BE2C (cell line): ENCODE results near the gene CADM2.
"Not testable (repeated sequence)": the region's sequence is repeated elsewhere in the genome, so short reads cannot be mapped to it uniquely, and the experiment has no call there.

Source experiments
- DNase-seq: peaks from one replicate; pipeline ENCODE4 v3.0.0-alpha.2; 2020
- H3K27me3 ChIP-seq: fragments of 250-450 bp; sonication (Bioruptor Pico); 2 replicates; pipeline ENCODE4 v1.5.1; 2020; ENCODE audit warnings: mild to moderate bottlenecking
- H3K36me3 ChIP-seq: fragments of 250-450 bp; sonication (Bioruptor Pico); 2 replicates; pipeline ENCODE4 v1.5.1; 2020; ENCODE audit warnings: mild to moderate bottlenecking
- H3K4me1 ChIP-seq: fragments of 250-450 bp; sonication (Bioruptor Pico); 2 replicates; pipeline ENCODE4 v1.5.1; 2020
- H3K4me3 ChIP-seq: 2 replicates; pipeline ENCODE4 v1.5.1; 2011; ENCODE audit warnings: low read depth, low read length
- H3K9me3 ChIP-seq: fragments of 250-450 bp; sonication (Bioruptor Pico); 2 replicates; pipeline ENCODE4 v1.5.1; 2020
- TF ChIP-seq, protein P1 (sequence below): IDR thresholded peaks from 2 replicates; pipeline ENCODE4 v1.5.1; 2012; ENCODE audit warnings: mild to moderate bottlenecking, low read depth, low read length

Gene CADM2

DNA sequence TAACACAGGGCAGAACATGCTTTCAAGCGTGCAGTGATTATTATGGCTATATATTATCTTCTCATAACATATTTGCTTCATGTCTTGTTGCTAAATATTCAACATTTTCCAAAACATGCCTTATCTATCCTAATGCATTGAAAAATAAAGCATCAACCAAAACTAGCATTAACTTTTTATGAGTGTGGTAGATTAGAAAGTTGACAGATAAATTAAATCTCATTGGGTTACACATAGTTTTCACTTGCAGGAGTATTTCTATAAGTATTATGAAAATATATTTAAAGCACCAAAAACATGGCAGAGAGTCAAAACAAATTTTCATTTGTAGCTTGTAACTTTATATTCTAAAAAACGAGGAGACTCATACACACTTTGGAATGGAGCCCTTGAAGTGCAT lies 141.5 kb downstream of the CADM2 start:
- no peak for DNase-seq
- Histone ChIP-seq H3K36me3 (no peaks in the 10 kb centered on the region), H3K9me3 (0 out of 2 replicates have a peak, but pooled peaks cover 3% of the 10 kb centered on the region), H3K4me3 (no peak overlapping the region), H3K4me1 (peaks cover 6% of the 10 kb centered on the region), H3K27me3 (no peaks in the 10 kb centered on the region)
- TF ChIP-seq, protein P1, sequence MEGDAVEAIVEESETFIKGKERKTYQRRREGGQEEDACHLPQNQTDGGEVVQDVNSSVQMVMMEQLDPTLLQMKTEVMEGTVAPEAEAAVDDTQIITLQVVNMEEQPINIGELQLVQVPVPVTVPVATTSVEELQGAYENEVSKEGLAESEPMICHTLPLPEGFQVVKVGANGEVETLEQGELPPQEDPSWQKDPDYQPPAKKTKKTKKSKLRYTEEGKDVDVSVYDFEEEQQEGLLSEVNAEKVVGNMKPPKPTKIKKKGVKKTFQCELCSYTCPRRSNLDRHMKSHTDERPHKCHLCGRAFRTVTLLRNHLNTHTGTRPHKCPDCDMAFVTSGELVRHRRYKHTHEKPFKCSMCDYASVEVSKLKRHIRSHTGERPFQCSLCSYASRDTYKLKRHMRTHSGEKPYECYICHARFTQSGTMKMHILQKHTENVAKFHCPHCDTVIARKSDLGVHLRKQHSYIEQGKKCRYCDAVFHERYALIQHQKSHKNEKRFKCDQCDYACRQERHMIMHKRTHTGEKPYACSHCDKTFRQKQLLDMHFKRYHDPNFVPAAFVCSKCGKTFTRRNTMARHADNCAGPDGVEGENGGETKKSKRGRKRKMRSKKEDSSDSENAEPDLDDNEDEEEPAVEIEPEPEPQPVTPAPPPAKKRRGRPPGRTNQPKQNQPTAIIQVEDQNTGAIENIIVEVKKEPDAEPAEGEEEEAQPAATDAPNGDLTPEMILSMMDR = no peak

DNA sequence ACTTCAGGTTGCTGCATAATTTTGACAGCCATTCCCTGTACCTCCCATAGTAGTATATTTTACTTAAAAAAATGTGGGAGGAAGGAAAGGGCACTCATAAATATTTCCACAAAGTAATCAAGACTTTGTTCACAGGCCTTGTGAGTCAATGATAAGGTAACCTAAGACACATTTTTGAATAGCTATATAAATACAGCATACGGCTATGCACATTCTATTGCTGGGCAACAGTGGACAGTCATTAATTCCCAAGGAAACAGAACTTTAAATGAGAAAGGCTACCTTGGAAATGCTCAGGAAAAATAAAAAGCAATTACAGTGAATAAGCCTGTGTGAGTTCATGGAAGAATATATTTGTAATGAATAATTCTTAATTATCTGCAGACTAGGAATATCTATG lies 144.0 kb downstream of the CADM2 start:
- Histone ChIP-seq H3K4me1 (peaks cover 6% of the 10 kb centered on the region), H3K4me3 (no peak overlapping the region)

DNA sequence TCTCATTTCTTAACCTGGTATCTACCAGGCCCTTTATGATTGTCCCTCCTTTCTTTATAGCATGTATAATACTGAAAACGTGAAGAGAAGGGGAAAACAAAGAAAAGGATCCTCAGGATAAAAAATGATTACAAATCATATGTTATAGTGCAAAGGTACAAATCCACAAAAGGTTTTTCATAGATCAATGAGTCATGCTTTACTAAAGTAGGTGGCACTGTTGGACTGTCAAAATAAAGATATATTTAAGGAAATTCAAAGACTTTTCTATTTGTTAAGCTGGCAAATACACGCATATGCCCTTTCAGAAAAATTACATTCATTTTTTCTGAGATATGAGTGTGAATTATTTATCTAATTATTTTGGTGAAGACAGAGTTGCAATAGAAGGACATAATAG lies 151.6 kb downstream of the CADM2 start:
- H3K4me3 ChIP-seq = no peak overlapping the region
- TF ChIP-seq, protein P1 = no peak
- H3K9me3 ChIP-seq = no peaks in the 10 kb centered on the region
- DNase-seq = no peak
- peaks cover 2% of the 10 kb centered on the region for H3K4me1 ChIP-seq
- H3K27me3 ChIP-seq = no peaks in the 10 kb centered on the region
- H3K36me3 ChIP-seq = no peaks in the 10 kb centered on the region

More for the DNA sequence above, 144.0 kb downstream of the CADM2 start:
- Histone ChIP-seq H3K9me3 (0 out of 2 replicates have a peak, but pooled peaks cover 3% of the 10 kb centered on the region), H3K27me3 (no peaks in the 10 kb centered on the region), H3K36me3 (no peaks in the 10 kb centered on the region)
- TF ChIP-seq, protein P1 = no peak
- DNase-seq = no peak

DNA sequence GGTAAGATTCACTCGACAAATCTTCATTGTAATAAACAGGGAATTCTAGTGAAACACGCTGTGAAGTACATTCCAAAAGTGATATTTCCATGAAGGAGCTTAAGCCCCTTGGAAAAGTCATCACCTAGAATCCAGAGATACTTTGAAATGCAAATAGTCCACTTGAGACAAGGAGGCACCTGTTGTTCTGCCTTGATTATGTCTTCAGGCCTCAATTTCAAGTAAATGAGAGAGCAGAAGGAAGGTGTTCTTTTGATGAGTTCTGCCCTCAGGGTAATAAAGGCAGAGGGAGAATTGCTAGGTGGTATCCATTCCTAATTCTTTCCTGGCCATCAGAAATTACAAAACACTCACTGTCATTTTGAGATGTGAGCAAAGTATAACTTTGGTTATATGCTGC lies 162.1 kb downstream of the CADM2 start:
- no peaks in the 10 kb centered on the region for H3K27me3 ChIP-seq
- TF ChIP-seq, protein P1 = no peak
- no peak for DNase-seq
- H3K4me3 ChIP-seq = no peak overlapping the region
- no peaks in the 10 kb centered on the region; the same call in 1 of the 2 replicates for H3K36me3 ChIP-seq
- H3K4me1 ChIP-seq = no peaks in the 10 kb centered on the region
- H3K9me3 ChIP-seq = no peaks in the 10 kb centered on the region

DNA sequence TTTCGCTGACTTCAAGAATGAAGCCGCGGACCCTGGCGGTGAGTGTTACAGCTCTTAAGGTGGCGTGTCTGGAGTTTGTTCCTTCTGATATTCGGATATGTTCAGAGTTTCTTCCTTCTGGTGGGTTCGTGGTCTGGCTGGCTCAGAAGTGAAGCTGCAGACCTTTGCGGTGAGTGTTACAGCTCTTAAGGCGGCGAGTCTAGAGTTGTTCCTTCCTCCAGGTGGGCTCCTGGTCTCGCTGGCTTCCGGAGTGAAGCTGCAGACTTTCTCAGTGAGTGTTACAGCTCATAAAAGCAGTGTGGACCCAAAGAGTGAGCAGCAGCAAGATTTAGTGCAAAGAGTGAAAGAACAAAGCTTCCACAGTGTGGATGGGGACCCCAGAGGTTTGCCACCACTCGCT lies 174.1 kb downstream of the CADM2 start:
- H3K9me3 ChIP-seq, H3K4me1 ChIP-seq, H3K4me3 ChIP-seq, H3K36me3 ChIP-seq, H3K27me3 ChIP-seq, DNase-seq: not testable (repeated sequence)

DNA sequence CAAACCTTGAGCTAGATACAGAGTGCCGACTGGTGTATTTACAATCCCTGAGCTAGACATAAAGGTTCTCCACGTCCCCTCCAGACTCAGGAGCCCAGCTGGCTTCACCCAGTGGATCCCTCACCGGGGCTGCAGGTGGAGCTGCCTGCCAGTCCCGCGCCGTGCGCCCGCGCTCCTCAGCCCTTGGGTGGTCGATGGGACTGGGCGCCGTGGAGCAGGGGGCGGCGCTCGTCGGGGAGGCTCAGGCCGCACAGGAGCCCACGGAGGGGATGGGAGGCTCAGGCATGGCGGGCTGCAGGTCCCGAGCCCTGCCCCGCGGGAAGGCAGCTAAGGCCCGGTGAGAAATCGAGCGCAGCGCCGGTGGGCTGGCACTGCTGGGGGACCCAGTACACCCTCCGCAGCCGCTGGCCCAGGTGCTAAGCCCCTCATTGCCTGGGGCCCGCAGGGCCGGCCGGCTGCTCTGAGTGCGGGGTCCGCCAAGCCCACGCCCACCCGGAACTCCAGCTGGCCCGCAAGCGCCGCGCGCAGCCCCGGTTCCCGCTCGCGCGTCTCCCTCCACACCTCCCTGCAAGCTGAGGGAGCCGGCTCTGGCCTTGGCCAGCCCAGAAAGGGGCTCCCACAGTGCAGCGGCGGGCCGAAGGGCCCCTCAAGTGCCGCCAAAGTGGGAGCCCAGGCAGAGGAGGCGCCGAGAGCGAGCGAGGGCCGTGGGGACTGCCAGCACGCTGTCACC lies 175.1 kb downstream of the CADM2 start:
- H3K27me3 ChIP-seq, H3K36me3 ChIP-seq, DNase-seq, H3K4me1 ChIP-seq, H3K4me3 ChIP-seq, H3K9me3 ChIP-seq: not testable (repeated sequence)

DNA sequence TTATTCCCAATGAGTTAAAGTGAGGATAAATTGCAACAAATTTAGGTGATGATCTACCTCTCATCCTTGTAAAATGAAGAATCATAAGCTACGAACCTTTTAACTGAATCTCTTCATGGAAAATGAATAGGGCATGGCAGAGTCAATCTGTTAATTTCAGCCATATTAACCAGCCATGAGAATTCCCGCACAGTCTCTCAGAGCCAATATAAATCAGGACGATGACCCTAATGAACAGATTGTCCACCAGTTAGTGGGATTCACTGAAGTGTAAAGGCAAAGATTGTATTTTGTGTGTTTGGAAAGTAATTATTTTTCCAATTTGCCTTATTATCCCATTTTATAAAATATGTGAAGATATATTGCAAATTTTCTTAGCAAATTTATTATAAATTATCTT lies 183.8 kb downstream of the CADM2 start:
- TF ChIP-seq, protein P1 = no peak

More for the DNA sequence above, 183.8 kb downstream of the CADM2 start:
- DNase-seq = no peak
- Histone ChIP-seq H3K4me3 (no peak overlapping the region), H3K27me3 (no peaks in the 10 kb centered on the region), H3K36me3 (no peaks in the 10 kb centered on the region), H3K9me3 (no peaks in the 10 kb centered on the region), H3K4me1 (peaks cover 5% of the 10 kb centered on the region; the same call in 1 of the 2 replicates)
